Fibroblast of lung (primary cell): Measurements from ENCODE around the gene TRANK1. TPM values are rescaled to one million over a fixed set of nuclear protein-coding genes. Genes with fewer than 3 reads are reported as not detected.

ENCODE experiments used
- DNase-seq, 2 donors: peaks; one replicate each; pipeline versions ENCODE4 v3.0.0 to v3.0.0-alpha.2; 2010; ENCODE audit warnings: low read depth in 2 of 2
- H2AFZ ChIP-seq: 2 replicates; pipeline ENCODE4 v1.5.1; 2012; ENCODE audit warnings: low read length, control low read depth, inconsistent platforms
- H3K27ac ChIP-seq: 2 replicates; pipeline ENCODE4 v1.5.1; 2011; ENCODE audit warnings: low read length, control low read depth; ENCODE audit not compliant: insufficient read depth
- H3K27me3 ChIP-seq: 2 replicates; pipeline ENCODE4 v1.5.1; 2011; ENCODE audit warnings: mild to moderate bottlenecking, low read length; ENCODE audit not compliant: control insufficient read depth, insufficient read depth
- H3K36me3 ChIP-seq: 2 replicates; pipeline ENCODE4 v1.5.1; 2011; ENCODE audit warnings: low read length; ENCODE audit not compliant: control insufficient read depth, insufficient read depth
- H3K4me1 ChIP-seq: 2 replicates; pipeline ENCODE4 v1.5.1; 2011; ENCODE audit warnings: low read length; ENCODE audit not compliant: control insufficient read depth, insufficient read depth; ENCODE audit errors: extremely low read depth
- H3K4me2 ChIP-seq: 2 replicates; pipeline ENCODE4 v1.5.1; 2011; ENCODE audit warnings: low read length, control low read depth; ENCODE audit not compliant: insufficient read depth; ENCODE audit errors: extremely low read depth
- H3K4me3 ChIP-seq, 4 experiments: fragments of 200-600 bp in 1 of 4; sonication (generic) in 1 of 4; replicated peaks in 1 of 4; 2 replicates each; pipeline ENCODE4 v1.5.1; 2011 to 2016; ENCODE audit warnings: low read length in 4 of 4, low read depth in 3 of 4, mild to moderate bottlenecking in 3 of 4, control low read depth in 2 of 4, inconsistent platforms in 1 of 4, mixed read lengths in 1 of 4; ENCODE audit not compliant: insufficient read depth in 1 of 4; ENCODE audit errors: control extremely low read depth in 1 of 4
- H3K79me2 ChIP-seq: 2 replicates; pipeline ENCODE4 v1.5.1; 2012; ENCODE audit warnings: mild to moderate bottlenecking, low read length, inconsistent platforms; ENCODE audit not compliant: control insufficient read depth, insufficient read depth
- H3K9ac ChIP-seq: 2 replicates; pipeline ENCODE4 v1.5.1; 2011; ENCODE audit warnings: mild to moderate bottlenecking, low read length, control low read depth; ENCODE audit not compliant: insufficient read depth
- H3K9me3 ChIP-seq: 2 replicates; pipeline ENCODE4 v1.5.1; 2012; ENCODE audit warnings: low read depth, low read length; ENCODE audit not compliant: control insufficient read depth, insufficient read depth
- H4K20me1 ChIP-seq: 2 replicates; pipeline ENCODE4 v1.5.1; 2011; ENCODE audit warnings: low read length; ENCODE audit not compliant: control insufficient read depth, insufficient read depth; ENCODE audit errors: extremely low read depth
- CTCF ChIP-seq, 2 donors: IDR thresholded peaks in 1 of 2; conservative IDR thresholded peaks in 1 of 2; 1 replicate in 1 of 2; 2 replicates in 1 of 2; pipeline ENCODE4 v1.5.1; 2011 to 2012; ENCODE audit warnings: low read length in 2 of 2, control low read depth in 1 of 2, inconsistent platforms in 1 of 2, low read depth in 1 of 2, mild to moderate bottlenecking in 1 of 2
- EZH2 ChIP-seq: IDR thresholded peaks from 2 replicates; pipeline ENCODE4 v1.5.1; 2012; ENCODE audit warnings: low read length, control low read depth, mild to moderate bottlenecking; ENCODE audit errors: missing control alignments
- polyA plus RNA-seq, 2 donors: library from polyadenylated mRNA; depleted of rRNA in 1 of 2; stranded (reverse) in 1 of 2; unstranded in 1 of 2; fragments of >200 nt; gene quantifications; 2 replicates each; pipeline ENCODE4 v1.2.1, GENCODE V29; 2011 to 2012; ENCODE audit warnings: missing spikeins in 1 of 2
- total RNA-seq: library from RNA; depleted of rRNA; stranded (reverse); fragments of >200 nt; gene quantifications from 2 replicates; pipeline ENCODE4 v1.2.1, GENCODE V29; 2014

TRANK1 gene
- total and polyA plus RNA-seq, 2 donors (not counting 1 experiment from before 2014, with no cell fraction given), result 9.1 to 28.6 TPM

GRCh38 chr3:36862076-36862755 lies 82.6 kb downstream of the TRANK1 start:
- H3K36me3 ChIP-seq, result no peaks in the 10 kb centered on the region
- H3K4me1 ChIP-seq, result no peaks in the 10 kb centered on the region
- H3K4me2 ChIP-seq, result no peak overlapping the region
- no peaks in the 10 kb centered on the region for H3K27me3 ChIP-seq
- no peak for TF ChIP-seq CTCF (conservative IDR thresholded peaks at IDR 0.05 in 1 of 2, IDR thresholded peaks at IDR 0.05 in 1 of 2; ENCODE audit: low read depth in 1 of 2, low read length in 2 of 2)
- no peak for TF ChIP-seq EZH2
- no peak overlapping the region for H2AFZ ChIP-seq
- no peak for DNase-seq
- no peak overlapping the region for H3K4me3 ChIP-seq
- no peaks in the 10 kb centered on the region for H3K9me3 ChIP-seq
- H4K20me1 ChIP-seq, result no peaks in the 10 kb centered on the region
- no peak overlapping the region for H3K9ac ChIP-seq
- H3K27ac ChIP-seq, result no peak overlapping the region
- no peaks in the 10 kb centered on the region for H3K79me2 ChIP-seq

- Histone ChIP-seq H3K79me2 (no peaks in the 10 kb centered on the region), H3K9me3 (no peaks in the 10 kb centered on the region), H3K9ac (no peak overlapping the region), H3K4me2 (no peak overlapping the region), H3K27me3 (no peaks in the 10 kb centered on the region), H3K4me1 (no peaks in the 10 kb centered on the region), H3K27ac (no peak overlapping the region), H3K4me3 (no peak overlapping the region), H2AFZ (no peak overlapping the region), H4K20me1 (no peaks in the 10 kb centered on the region), H3K36me3 (no peaks in the 10 kb centered on the region)
- DNase-seq, result no peak
- no peak for TF ChIP-seq CTCF (conservative IDR thresholded peaks at IDR 0.05 in 1 of 2, IDR thresholded peaks at IDR 0.05 in 1 of 2; ENCODE audit: low read depth in 1 of 2, low read length in 2 of 2)
- TF ChIP-seq EZH2, result no peak
These were observed 85.4 kb downstream of the TRANK1 start for GRCh38 chr3:36859494-36859893.

- H3K9me3 ChIP-seq, result no peaks in the 10 kb centered on the region
These were observed 92.8 kb downstream of the TRANK1 start for GRCh38 chr3:36852071-36852470.

More at GRCh38 chr3:36852071-36852470, 92.8 kb downstream of the TRANK1 start:
- TF ChIP-seq EZH2 (no peak), CTCF (conservative IDR thresholded peaks at IDR 0.05 in 1 of 2, IDR thresholded peaks at IDR 0.05 in 1 of 2; ENCODE audit: low read depth in 1 of 2, low read length in 2 of 2) (no peak)
- H3K79me2 ChIP-seq, result no peaks in the 10 kb centered on the region
- H3K9ac ChIP-seq, result no peak overlapping the region
- no peak overlapping the region for H3K4me3 ChIP-seq
- H2AFZ ChIP-seq, result no peak overlapping the region
- peak in 1 of 2 donors; percentile 40 for DNase-seq
- H3K27me3 ChIP-seq, result no peaks in the 10 kb centered on the region
- H3K36me3 ChIP-seq, result no peaks in the 10 kb centered on the region
- no peaks in the 10 kb centered on the region for H3K4me1 ChIP-seq
- no peaks in the 10 kb centered on the region for H4K20me1 ChIP-seq
- no peak overlapping the region for H3K4me2 ChIP-seq
- no peak overlapping the region for H3K27ac ChIP-seq
